GM21786 (cell line): Measurements from ENCODE around the gene ZNF200.
"Not testable (repeated sequence)": the region's sequence is repeated elsewhere in the genome, so short reads cannot be mapped to it uniquely, and the experiment has no call there.

Experiments
- ATAC-seq: cut with Tn5 transposase; IDR thresholded peaks from one replicate; pipeline ENCODE4 v1.9.1; 2021; ENCODE audit not compliant: unreplicated experiment

The ZNF200 gene

GRCh38 chr16:3254309-3254708 lies 19.4 kb upstream of the ZNF200 start:
- ATAC-seq: no peak

GRCh38 chr16:3252967-3253366 lies 18.0 kb upstream of the ZNF200 start:
- ATAC-seq: no peak

GRCh38 chr16:3249451-3249850 lies 14.5 kb upstream of the ZNF200 start:
- ATAC-seq: no peak

- no peak for ATAC-seq
These were observed 14.1 kb upstream of the ZNF200 start for GRCh38 chr16:3249020-3249419.

- no peak for ATAC-seq
These were observed 13.6 kb upstream of the ZNF200 start for GRCh38 chr16:3248596-3248995.

- no peak for ATAC-seq
These were observed 11.9 kb upstream of the ZNF200 start for GRCh38 chr16:3246876-3247275.

- no peak for ATAC-seq
These were observed 11.0 kb upstream of the ZNF200 start for GRCh38 chr16:3246002-3246401.

- no peak for ATAC-seq
These were observed 8.9 kb upstream of the ZNF200 start for GRCh38 chr16:3243882-3244281.

- no peak for ATAC-seq
These were observed 7.8 kb upstream of the ZNF200 start for GRCh38 chr16:3242709-3243108.

- no peak for ATAC-seq
These were observed 6.8 kb upstream of the ZNF200 start for GRCh38 chr16:3241761-3242160.

GRCh38 chr16:3235856-3236669 lies 1.1 kb upstream of the ZNF200 start:
- no peak for ATAC-seq

GRCh38 chr16:3234543-3234856 lies 458 bp downstream of the ZNF200 start:
- no peak for ATAC-seq

GRCh38 chr16:3223913-3224515 lies 10.9 kb downstream of the ZNF200 start:
- no peak for ATAC-seq

- ATAC-seq: no peak
These were observed 14.1 kb downstream of the ZNF200 start for GRCh38 chr16:3220839-3221238.

- no peak for ATAC-seq
These were observed 18.7 kb downstream of the ZNF200 start for GRCh38 chr16:3216263-3216640.

GRCh38 chr16:3215601-3216262 lies 19.2 kb downstream of the ZNF200 start:
- no peak for ATAC-seq

GRCh38 chr16:3214904-3215600 lies 19.9 kb downstream of the ZNF200 start:
- ATAC-seq: no peak

- no peak for ATAC-seq
These were observed 22.4 kb downstream of the ZNF200 start for GRCh38 chr16:3212567-3212966.

- no peak for ATAC-seq
These were observed 23.0 kb downstream of the ZNF200 start for GRCh38 chr16:3212006-3212405.

- ATAC-seq: no peak
These were observed 27.6 kb downstream of the ZNF200 start for GRCh38 chr16:3207086-3207953.

GRCh38 chr16:3205939-3206338 lies 29.0 kb downstream of the ZNF200 start:
- ATAC-seq: not testable (repeated sequence)
